ENCODE measurements around the gene MEP1B.

GRCh38 chr18:32195881-32196815 lies 6.3 kb downstream of the MEP1B start:
- TF ChIP-seq, protein P1, sequence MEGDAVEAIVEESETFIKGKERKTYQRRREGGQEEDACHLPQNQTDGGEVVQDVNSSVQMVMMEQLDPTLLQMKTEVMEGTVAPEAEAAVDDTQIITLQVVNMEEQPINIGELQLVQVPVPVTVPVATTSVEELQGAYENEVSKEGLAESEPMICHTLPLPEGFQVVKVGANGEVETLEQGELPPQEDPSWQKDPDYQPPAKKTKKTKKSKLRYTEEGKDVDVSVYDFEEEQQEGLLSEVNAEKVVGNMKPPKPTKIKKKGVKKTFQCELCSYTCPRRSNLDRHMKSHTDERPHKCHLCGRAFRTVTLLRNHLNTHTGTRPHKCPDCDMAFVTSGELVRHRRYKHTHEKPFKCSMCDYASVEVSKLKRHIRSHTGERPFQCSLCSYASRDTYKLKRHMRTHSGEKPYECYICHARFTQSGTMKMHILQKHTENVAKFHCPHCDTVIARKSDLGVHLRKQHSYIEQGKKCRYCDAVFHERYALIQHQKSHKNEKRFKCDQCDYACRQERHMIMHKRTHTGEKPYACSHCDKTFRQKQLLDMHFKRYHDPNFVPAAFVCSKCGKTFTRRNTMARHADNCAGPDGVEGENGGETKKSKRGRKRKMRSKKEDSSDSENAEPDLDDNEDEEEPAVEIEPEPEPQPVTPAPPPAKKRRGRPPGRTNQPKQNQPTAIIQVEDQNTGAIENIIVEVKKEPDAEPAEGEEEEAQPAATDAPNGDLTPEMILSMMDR (conservative IDR thresholded peaks at IDR 0.05; ENCODE audit: low read depth in 2 of 2) = no peak
- no peak for TF ChIP-seq EZH2 (IDR thresholded peaks at IDR 0.05; ENCODE audit: low read depth, unreplicated experiment)
- TF ChIP-seq EZH2phosphoT487 (IDR thresholded peaks at IDR 0.05; ENCODE audit: unreplicated experiment) = no peak
- no peak for TF ChIP-seq POLR2AphosphoS5 (IDR thresholded peaks at IDR 0.05; ENCODE audit: low read depth)
- TF ChIP-seq CREB1 (CRISPR knock-in tag; IDR thresholded peaks at IDR 0.05; ENCODE audit: low read depth) = no peak
- TF ChIP-seq STAT1 (IDR thresholded peaks at IDR 0.05; ENCODE audit: unreplicated experiment) = no peak

All from GM23338 (cell line).